DMS79 treated with DMSO at 0.1 percent for 48 hours (cell line): Measurements from ENCODE around the gene TRPV4.

Experiments used
- DNase-seq: peaks from one replicate; lab custom pipeline; 2025; lab: John Stamatoyannopoulos, UW

Gene TRPV4

DNA sequence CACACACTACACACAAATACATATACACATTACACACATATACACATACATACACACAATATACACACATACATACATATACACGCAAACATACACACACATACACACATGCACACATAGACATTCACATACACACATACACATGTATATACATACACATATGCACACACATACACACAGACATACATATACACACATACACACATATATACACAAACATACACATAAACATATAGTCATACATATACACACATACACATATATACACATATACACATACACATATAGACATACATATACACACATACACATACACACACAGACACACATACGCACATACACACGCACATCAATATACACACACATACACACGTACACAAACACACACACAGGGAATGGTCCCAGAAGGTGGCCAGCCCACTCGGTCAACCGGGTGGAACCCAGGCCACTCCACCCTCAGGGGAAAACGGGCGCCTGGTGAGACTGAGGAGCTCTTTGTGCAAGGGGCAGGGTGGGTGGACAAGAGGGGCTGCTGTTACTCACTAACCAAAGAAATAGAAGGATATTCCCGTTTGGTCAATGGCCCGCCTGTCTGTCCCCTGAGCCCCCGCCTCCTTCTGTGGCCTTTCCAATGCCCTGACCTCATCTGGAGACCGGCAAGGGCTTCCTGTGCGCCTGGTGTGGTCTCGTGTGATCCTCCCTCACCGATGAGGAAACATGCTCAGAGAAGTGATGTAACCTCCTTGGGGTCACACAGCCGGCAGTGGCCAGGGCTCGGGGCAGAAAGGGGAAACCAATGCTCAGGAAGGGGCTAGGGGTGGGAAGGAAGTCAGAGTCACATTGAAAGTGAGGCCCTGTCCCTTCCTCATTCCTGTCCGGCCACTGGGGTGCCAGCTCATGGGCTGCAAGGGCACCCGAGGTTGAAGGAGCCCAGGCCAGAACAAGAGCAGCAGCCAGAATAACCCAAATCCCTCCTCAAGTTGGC is 5.3 kb downstream of the TRPV4 start:
- DNase-seq, result no peak

DNA sequence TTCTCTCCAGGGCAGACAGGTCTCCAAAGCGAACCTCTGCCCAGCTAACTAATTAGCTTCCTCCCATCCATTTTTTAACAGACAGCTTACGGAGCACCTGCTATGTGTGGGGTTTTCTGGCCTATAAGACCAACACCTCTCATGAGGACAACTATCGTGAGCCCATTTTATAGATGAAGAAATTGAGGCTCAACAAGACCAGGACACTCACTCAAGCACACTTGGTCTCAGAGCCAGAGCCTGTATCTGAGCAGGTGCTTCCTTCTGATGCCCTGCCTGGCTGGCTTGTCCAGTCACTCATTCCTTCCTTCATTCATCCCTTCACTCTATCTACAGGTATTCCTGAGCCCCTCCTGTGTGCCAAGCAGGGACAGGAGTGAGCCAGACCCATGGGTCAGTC is 6.1 kb downstream of the TRPV4 start:
- DNase-seq, result no peak

DNA sequence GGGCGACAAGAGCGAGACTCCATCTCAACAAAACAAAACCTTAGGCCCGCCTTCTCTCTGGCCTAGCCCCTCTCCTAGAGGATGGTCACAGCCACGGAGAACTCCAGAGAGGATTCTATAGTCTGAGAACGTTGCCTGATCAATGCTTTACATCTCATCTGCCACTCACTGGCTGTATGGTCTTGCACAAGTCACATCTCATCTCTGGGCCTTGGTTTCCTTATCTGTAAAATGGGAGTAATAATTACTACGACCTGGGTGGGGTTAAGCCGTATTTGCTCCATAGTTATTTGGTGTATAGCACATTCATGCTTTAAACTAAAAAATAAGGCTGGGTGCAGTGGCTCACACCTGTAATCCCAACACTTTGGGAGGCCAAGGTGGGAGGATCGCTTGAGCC is 8.5 kb downstream of the TRPV4 start:
- no peak for DNase-seq

DNA sequence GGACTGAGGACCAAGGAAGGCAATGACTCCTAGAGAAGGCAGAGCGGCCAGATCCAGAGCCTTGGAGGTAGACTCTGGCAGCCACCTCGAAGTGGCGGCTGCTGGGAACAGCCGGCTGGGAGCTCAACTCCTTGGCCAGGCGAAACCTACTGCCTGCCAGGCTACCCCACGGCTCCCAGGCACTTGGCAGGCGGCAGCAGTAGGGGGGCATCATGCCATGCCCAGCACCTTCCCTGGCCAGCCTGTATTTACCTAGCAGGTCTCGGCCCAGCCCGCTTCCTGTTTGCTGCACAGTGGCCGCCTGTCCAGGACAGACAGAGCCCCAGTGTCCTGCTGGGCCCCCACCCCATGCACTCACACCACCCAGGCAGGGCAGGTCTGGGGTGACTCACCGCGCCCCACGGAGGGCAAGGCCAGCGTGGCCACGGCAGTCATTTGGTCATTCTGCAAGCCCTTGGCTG is 10.2 kb downstream of the TRPV4 start:
- no peak for DNase-seq

DNA sequence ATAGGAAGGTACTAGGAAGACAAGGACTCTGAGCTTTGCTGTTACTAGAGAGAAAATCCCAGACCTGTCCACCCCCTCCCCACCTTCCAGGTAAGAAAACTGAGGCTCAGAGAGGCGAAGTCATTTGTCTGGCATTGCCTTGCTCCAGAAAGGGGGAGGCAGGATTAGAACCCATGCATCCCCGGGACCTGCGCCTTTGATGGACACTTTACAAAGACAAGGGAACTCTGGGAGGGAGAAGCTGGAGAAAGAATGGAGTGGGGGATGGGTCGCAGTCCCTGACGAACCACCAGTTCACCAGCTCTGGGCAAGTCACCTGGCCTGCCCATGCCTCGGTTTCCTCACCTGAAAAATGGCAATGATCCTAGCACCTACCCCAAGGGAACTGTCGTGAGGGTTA is 10.8 kb downstream of the TRPV4 start:
- DNase-seq, result no peak

DNA sequence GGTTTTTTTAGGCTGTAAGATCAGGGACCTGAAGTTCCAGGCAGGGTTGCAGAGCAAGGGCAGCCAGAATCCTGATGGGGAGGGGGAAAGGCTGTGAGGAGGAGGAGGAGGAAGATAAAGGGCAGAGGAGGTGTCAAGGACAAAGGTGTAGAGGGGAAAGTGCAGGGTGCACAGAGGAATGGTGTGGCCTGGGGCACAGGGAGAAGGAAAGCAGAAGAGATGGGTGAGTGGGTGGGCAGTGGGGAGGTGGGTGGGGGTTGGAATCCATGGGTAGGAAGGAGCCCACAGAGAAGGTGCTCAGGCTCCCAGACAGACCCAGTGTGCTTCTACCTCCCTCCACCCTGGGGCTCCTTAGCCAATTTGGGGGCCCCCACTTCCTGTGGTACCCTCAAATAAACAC is 11.2 kb downstream of the TRPV4 start:
- DNase-seq, result no peak

DNA sequence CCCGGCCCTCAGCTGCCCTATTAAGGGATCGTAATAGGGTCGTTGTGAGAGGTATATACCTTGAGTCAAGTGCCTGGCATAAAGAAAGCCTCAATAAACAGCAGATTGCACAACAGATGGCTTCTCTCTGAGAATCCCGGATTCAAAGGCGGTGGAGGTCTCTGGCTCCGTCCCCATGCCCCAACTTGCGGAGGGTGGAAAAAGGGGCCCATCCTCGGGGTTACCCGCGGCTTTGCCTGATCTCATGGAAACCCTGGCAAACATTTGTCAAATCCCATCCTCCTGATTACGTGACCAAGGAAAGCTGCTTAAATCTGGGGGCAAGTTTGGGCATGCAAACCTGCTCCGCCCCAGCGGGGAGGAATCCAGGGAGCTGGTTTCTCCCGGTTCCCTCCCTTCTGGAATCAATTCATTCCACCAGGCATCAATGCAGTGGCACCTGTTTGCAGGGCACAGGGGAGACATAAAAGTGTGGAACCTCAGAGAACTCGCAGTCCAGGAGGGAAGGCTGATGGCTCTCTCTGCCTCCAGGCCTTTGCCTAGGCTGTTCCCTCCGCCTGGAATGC is 12.3 kb downstream of the TRPV4 start:
- DNase-seq, result peak; percentile 60

DNA sequence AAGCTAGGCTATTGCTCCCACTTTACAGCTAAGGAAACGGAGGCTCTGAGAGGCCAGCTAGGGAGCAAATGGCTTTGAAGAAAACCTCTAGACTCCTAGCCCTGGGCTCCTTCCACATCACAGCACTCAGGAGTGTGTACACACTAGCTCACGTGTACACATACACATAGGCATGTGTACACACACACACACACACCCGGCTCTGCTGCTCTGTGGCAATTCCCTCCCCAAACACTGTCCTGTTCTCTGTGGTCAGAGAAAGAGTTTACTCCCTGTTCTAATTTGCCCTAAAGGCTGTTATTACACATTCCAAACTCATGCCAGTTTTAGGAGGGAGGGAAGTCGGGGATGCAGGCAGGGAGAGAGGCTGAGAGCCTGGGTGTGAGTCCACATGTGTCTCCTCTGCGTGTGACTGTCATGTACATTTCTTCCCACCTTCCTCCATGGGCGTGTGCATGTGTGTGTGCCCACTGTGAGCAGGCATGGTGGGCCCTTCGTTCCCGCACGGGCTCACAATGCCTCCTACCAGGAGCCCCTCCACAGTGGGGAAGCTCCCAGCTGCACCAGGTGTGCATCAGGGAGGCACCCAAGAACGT is 14.2 kb downstream of the TRPV4 start:
- DNase-seq, result no peak

DNA sequence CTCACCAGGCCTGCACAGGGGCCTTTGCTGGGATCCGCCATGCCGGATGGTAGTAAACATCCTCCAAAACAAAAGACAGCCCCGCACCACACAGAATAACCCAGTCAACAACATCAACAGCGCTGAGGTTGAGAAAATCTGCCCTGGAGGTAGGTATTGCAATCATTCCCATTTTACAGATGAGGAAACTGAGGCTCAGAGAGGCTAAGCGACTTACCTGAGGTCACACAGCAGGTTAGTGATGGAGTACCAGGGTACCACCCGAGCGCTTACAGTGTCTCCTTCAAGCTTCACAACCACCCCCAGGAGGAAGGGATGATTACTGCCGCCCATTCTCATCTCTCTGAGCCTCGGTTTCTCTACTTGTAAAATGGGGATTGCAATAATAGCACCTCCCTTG is 14.9 kb downstream of the TRPV4 start:
- DNase-seq, result no peak

DNA sequence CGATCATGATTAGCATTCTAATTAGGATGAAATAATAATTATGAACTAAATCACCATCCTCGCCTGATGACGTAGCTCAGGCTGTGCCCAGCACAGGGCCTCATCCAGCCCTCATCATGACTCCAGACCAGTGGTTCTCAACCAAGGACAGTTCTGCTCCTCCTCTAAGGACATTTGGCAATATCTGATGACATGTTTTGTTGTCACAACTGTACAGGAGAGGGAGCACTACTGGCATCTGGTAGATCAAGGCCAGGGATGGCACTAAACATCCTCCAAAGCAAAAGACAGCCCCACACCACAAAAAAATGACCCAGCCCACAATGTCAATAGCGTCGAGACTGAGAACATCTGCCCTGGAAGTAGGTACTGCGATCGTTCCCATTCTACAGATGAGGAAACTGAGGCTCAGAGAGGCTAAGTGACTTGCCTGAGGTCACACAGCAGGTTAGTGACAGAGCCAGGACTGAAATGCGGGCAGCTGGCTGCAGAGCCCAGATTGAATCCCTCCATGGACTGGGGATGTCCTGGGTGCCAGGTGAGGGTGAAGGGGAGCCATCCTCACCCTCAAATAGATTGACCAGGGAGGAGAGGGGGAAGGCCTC is 15.5 kb downstream of the TRPV4 start:
- no peak for DNase-seq

DNA sequence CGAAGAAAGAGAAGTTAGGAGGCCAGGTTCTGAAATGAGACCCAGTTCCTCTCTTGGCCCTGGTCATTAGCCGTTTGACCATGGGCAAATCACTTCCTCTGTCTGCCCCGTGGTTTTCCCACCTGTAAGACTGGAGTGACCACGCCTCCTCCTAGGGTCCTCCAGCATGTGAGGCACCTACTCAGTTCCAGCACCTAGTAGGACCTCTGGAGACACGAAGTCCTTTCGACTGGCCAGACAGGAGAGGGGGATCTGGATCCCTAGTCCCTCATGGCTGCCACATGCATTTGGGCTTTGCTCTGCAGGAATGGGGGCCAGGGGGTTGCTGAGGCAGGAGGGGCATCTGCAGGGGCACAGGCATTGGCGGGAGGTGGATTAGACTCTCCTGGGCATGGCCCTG is 16.3 kb downstream of the TRPV4 start:
- DNase-seq, result no peak

DNA sequence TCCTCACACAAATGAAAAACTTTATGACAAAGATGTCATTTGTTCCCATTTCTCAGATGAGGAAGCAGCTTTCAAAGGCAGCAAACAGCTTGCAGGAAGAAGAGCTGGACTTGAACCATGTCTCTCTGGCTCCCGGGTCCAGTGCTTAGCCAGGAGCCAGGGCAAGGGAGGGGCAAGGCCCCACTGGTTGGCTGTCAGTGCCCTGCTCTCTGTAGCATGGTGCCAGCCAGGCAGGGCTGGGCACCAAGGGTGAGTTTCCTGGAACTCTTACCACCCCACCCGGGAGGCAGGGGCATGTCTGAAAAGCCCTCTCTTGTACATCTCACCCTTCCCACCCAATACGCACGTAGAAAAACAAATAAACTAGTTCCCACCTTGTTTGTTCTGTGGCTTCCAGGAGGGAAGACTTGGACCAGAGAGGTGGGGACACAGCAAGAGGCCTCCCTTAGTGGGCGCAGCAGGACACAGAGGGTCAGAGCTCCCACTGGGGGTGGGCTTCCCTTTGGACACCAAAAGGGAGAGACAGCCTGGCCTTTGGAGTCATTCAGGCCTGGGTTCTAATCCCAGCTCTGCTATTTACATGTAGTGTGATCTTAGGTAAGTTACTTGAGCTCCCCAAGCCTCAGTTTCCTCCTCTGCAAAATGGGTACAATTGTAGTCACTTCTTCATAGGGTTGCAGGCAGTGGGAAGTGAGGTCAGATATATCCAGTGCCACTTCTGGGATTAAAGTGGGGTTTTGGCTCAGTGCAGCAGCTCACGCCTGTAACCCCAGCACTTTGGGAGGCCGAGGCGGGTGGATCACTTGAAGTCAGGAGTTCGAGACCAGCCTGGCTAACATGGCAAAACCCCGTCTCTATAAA is 17.2 kb downstream of the TRPV4 start:
- no peak for DNase-seq

DNA sequence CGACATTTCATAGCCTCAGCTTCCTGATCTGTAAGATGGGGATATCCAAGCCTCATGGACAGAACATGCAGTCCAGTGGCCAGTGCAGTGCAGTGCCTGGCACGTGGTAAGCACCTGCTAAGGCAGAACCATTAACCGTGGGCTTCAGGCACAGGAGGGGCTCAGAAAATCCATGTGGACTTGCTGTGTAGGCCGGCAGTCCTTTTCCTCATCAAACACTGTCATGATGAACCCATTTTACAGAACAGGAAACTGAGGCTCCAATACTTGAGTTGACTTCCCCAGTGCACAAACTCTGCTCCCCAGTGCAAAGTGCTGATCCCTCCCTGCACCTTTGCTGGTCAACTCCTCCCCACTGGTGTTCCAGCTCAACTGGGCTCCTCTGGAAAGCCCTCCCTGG is 18.0 kb downstream of the TRPV4 start:
- no peak for DNase-seq

DNA sequence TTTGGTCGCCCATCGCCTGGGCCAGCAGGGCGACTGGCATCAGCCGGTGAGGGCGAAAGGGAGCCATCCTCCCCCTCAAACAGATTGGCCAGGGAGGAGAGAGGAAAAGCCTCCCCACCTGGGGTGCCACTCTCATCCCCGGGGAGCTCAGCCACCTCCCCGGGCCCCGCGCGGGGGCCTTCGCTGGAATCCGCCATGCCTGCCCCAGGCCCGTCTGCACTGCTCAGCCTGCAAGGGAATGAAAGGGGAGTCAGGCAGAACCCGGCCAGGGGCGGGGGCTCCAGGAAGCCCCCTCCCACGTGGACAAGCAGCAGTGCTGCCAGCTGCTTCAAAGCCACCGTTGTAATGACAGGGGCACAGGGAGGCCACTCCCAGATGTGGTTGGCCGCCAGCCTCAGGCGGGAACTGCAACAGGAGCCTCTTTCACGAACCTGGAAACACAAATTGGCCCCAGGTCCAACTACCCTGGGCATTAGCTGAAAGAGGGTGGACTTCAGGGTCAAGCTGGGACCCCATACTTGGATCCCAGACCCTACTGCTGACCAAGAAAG is 18.5 kb downstream of the TRPV4 start:
- no peak for DNase-seq

DNA sequence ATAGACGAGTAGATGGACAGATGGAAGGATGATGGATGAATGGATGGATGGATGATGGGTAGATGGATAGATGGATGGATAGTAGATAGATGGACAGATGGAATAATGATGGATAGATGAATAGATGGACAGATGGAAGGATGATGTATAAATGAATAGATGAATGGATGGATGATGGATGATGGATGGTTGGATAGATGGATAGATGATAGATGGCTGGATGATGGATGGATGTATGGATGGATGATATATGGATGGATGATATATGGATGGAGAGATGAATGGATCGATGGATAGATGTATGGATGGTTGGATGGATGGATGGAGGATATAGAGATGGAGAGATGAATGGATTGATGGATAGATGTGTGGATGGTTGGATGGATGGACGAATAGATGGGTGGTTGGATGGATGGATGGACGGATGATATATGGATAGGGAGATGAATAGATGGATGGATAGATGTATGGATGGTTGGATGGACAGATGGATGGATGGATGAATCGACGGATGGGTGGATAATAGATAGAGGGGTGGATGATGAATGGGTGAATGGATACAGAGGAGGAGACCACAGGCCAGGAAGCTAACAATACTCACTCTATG is 19.3 kb downstream of the TRPV4 start:
- no peak for DNase-seq

DNA sequence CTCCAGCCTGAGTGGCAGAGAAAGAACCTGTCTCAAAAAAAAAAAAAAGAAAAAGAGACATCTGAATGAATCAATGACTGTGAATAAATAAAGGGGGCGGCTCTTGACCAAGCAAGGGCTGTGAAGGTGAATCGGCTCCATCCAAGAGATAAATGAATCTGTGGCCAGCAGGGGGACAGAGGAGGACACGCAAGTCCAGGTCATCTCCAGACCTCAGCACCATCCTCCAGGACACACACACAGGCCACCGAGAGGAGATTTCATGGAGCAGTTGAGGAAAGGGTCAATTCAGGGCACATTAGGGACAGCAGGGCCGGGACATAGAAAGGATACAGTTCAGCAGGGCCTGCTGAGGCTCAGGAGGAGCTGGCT is 21.6 kb downstream of the TRPV4 start:
- no peak for DNase-seq

DNA sequence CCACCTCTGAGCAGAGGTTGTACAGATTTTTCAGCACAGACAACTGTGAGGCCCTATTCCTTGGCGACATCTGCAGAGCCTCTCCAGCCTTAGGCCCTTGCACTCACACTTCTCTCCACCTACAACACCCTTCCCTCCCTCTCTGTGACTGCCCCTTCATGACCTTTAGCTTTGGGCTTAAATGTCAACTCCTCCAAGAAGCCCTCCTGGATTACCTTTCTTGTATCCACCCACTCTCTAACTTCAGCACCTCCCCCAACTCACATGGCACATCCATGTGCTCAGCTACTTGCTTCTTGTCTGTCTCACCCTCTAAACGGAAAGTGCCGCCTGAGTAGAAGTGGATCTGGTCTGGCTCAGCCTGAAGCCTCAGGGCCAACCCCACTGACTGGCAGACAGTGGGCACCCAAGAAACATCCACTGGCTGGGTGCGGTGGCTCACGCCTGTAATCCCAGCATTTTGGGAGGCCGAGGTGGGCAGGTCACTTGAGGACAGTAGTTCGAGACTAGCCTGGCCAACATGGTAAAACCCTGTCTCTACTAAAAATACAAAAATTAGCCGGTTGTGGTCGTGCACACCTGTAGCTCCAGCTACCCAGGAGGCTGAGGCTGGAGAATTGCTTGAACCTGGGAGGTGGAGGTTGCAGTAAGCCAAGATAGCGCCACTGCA is 22.1 kb downstream of the TRPV4 start:
- no peak for DNase-seq

DNA sequence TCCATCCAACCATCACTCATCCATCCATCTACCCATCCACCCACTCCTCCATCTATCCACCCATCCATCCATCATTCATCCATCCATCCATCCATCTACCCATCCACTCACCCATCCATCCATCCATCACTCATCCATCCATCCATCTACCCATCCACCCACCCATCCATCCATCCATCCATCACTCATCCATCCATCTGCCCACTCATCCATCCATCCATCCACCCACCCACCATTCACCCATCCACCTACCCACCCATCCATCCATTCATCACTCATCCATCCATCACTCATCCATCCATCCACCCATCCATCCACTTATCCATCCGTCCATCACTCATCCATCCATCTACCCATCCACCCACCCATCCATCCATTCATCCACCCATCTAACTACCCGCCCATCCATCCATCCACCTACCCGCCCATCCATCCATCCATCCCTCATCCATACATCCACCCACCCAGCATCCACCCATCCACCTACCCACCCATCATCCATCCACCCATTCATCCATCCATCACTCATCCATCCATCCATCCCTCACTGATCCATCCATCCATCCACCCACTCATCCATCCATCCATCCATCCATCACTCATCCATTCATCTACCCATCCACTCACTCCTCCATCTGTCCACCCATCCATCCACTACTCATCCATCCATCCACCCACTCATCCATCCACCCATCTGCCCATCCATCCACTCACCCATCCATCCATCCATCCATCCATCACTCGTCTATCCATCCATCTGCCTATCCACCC is 24.1 kb downstream of the TRPV4 start:
- DNase-seq, result no peak

DNA sequence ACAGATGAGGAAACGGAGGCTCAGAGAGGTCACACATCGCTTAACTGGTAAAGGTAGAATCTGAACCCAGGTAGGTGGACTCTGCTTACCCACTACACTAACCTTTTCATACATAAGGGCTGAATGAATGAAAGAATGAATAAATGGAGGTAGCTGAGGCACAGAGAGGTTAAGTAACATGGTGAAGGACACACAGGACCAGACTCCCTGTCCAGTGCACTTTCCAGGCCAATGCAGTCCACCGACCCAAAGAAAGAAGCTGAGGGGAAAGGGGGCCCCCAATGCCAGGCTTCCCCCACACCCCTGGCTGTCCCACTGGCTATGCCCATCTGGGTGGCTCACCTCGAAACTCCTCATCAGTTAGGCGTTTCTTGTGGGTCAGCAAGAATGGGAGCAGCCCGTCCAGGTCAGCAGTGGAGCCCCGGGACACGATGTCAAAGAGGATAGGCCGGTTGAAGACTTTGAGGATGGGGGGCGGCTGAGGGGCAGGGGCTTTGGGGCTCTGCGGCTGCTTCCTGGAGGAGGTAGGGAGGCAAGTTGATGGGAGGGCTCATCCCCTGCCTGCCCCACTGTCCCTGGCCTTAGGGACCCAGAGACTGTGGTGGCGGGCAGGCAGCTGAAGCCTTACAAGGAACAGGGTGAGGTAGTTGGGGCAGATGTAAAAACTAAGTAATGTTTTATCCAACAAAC is 25.1 kb downstream of the TRPV4 start:
- no peak for DNase-seq
